HEK293 (cell line): ENCODE data around the gene OVCH1.

Experiments used
- SCRT2 ChIP-seq: fragments of 450-650 bp; formaldehyde crosslinking; IDR thresholded peaks from 2 replicates; pipeline ENCODE4 v1.5.1; 2016; ENCODE audit warnings: missing biosample characterization, missing genetic modification characterization
- ZBTB21 ChIP-seq: fragments of 450-650 bp; formaldehyde crosslinking; IDR thresholded peaks from 2 replicates; pipeline ENCODE4 v1.5.1; 2017; ENCODE audit warnings: missing biosample characterization, missing genetic modification characterization
- TF ChIP-seq, protein P1 (sequence below): fragments of 450-650 bp; formaldehyde crosslinking; IDR thresholded peaks from 2 replicates; pipeline ENCODE4 v1.5.1; 2016; ENCODE audit warnings: missing biosample characterization, missing genetic modification characterization

DNA sequence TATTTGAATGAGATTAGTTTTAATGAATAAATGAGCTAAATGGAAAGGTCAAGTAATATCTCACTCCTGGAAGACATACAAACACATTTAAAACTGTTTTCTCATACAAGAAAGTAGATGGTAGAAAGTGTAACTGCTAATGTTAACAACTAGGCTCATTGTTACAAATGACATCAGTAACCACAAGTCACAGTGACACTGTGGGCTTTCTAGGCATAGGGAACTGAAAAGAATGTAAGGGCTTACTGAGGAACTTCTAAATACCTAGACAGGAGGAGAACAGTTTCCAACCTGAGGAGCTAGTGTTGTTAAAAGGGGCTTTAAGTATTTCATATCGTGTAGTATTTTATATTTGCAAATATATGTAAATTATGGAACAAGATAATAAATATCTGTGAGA is 99.0 kb downstream of the OVCH1 start:
- TF ChIP-seq ZBTB21 (tag by site-specific recombination) (no peak), SCRT2 (tag by site-specific recombination) (no peak)
- TF ChIP-seq, protein P1, sequence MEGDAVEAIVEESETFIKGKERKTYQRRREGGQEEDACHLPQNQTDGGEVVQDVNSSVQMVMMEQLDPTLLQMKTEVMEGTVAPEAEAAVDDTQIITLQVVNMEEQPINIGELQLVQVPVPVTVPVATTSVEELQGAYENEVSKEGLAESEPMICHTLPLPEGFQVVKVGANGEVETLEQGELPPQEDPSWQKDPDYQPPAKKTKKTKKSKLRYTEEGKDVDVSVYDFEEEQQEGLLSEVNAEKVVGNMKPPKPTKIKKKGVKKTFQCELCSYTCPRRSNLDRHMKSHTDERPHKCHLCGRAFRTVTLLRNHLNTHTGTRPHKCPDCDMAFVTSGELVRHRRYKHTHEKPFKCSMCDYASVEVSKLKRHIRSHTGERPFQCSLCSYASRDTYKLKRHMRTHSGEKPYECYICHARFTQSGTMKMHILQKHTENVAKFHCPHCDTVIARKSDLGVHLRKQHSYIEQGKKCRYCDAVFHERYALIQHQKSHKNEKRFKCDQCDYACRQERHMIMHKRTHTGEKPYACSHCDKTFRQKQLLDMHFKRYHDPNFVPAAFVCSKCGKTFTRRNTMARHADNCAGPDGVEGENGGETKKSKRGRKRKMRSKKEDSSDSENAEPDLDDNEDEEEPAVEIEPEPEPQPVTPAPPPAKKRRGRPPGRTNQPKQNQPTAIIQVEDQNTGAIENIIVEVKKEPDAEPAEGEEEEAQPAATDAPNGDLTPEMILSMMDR (tag by site-specific recombination): no peak
